Measurements from ENCODE around the gene UNC13B.
A peak's percentile ranks its signal among the peaks of the same experiment; 100 is the strongest.
"Not testable (repeated sequence)": the region's sequence is repeated elsewhere in the genome, so short reads cannot be mapped to it uniquely, and the experiment has no call there.

The UNC13B gene

DNA sequence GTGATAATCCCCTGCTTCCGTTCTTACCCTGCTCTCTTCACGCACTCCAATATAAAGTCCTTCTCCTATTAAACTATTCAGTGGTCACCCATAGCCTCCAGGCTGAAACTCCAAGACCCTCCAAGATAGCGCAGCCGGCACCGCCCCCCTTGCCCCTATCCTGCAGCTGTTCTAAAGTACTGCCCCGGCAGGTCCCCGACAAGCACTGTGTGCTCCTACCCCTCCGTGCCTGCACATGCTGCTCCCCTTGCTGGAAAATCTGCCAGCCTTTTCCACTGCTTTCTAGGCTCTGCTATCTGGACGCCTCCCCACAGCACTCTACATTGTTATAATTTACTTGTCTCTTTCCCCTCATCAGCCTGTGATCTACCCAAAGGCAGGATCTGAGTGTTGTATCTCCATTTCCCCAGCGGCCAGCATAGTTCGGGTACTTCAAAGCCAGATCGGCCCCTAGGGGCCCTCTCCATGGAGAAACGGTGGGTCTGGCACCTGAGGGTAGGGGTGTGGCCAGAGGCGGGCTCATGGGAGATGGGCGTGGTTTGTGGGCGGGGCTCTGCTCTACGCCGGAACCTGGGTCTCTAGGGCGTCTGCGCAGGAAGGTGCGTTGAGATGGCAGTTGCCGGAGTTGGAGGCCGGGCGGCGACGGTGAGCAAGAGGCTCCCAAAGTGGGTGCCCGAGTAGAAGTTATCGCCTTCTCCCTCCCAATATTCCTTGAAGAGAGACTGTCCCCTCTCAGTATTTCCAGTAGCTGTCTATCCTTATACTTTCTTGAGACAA is 244.6 kb downstream of the UNC13B start:
- Histone ChIP-seq H3K56ac (ENCODE audit: low read length) (peak overlapping the region; percentile 78), H3K23ac (ENCODE audit: low read length) (peak overlapping the region; percentile 91), H3K79me2 (ENCODE audit: control insufficient read depth, insufficient read depth, low read length) (no peaks in the 10 kb centered on the region), H3K27ac (ENCODE audit: low read depth, low read length) (no peak overlapping the region), H3K4me3 (ENCODE audit: low read length) (peak overlapping the region; percentile 28), H2BK15ac (replicated peaks; ENCODE audit: low read depth) (no peak overlapping the region), H2BK120ac (ENCODE audit: low read depth, low read length) (no peak overlapping the region), H3K4me1 (ENCODE audit: control insufficient read depth, low read depth, low read length) (peaks cover 6% of the 10 kb centered on the region), H3K79me1 (ENCODE audit: low read length) (no peaks in the 10 kb centered on the region), H4K8ac (ENCODE audit: low read depth, low read length) (no peak overlapping the region), H3K36me3 (ENCODE audit: control insufficient read depth, insufficient read depth, low read length) (no peaks in the 10 kb centered on the region), H3K9ac (ENCODE audit: low read length) (peak overlapping the region; percentile 67), H3K27me3 (ENCODE audit: insufficient read depth, low read length, poor library complexity) (no peaks in the 10 kb centered on the region), H4K5ac (ENCODE audit: low read length) (peak overlapping the region; percentile 29), H3K18ac (ENCODE audit: low read length) (no peak overlapping the region), H2BK5ac (ENCODE audit: low read length) (no peak overlapping the region), H3K4me2 (ENCODE audit: low read length) (peak overlapping the region; percentile 85), H2AK5ac (ENCODE audit: low read length) (no peak overlapping the region), H3K4ac (ENCODE audit: low read depth, low read length) (no peak overlapping the region)
- no CpG with 5 or more reads among the region's 28 CpGs for WGBS (ENCODE audit: extremely low coverage, insufficient coverage, low lambda C conversion rate)
- peak; percentile 96 for DNase-seq

DNA sequence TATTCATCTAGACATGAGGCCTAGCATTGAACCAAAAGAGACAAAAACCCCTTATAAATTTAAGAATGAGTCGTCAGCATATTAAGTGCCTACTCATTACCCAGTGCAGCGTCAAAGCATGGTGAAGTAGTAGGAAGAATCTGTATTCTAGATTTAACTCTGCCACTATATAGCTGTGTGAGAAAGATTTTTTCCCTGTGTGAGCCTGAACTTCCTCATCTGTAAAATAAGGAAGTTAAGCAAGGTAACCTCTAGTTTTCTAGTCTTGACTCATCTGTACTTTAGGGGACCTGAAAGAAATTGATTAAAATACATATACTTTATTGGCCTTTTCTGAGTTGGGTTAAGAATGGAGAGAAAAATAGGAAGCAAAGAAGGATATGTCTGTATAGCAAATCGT is 246.0 kb downstream of the UNC13B start:
- no peak overlapping the region for H3K4me3 ChIP-seq (ENCODE audit: low read length)
- no peak overlapping the region for H3K9ac ChIP-seq (ENCODE audit: low read length)
- H3K56ac ChIP-seq (ENCODE audit: low read length) = no peak overlapping the region
- no peak overlapping the region for H3K27ac ChIP-seq (ENCODE audit: low read depth, low read length)
- DNase-seq = no peak
- H3K4ac ChIP-seq (ENCODE audit: low read depth, low read length) = no peak overlapping the region
- no peak overlapping the region for H3K4me2 ChIP-seq (ENCODE audit: low read length)
- H2BK120ac ChIP-seq (ENCODE audit: low read depth, low read length) = no peak overlapping the region
- no peak overlapping the region for H2AK5ac ChIP-seq (ENCODE audit: low read length)
- no peaks in the 10 kb centered on the region for H3K79me2 ChIP-seq (ENCODE audit: control insufficient read depth, insufficient read depth, low read length)
- no peaks in the 10 kb centered on the region for H3K36me3 ChIP-seq (ENCODE audit: control insufficient read depth, insufficient read depth, low read length)
- H3K23ac ChIP-seq (ENCODE audit: low read length) = no peak overlapping the region
- H3K18ac ChIP-seq (ENCODE audit: low read length) = no peak overlapping the region
- no peak overlapping the region for H2BK15ac ChIP-seq (replicated peaks; ENCODE audit: low read depth)
- no peak overlapping the region for H2BK5ac ChIP-seq (ENCODE audit: low read length)
- no peaks in the 10 kb centered on the region for H3K79me1 ChIP-seq (ENCODE audit: low read length)
- H4K5ac ChIP-seq (ENCODE audit: low read length) = no peak overlapping the region
- H3K27me3 ChIP-seq (ENCODE audit: insufficient read depth, low read length, poor library complexity) = no peaks in the 10 kb centered on the region
- WGBS (ENCODE audit: extremely low coverage, insufficient coverage, low lambda C conversion rate) = no CpG with 5 or more reads among the region's 3 CpGs
- H3K4me1 ChIP-seq (ENCODE audit: control insufficient read depth, low read depth, low read length) = peaks cover 6% of the 10 kb centered on the region
- H4K8ac ChIP-seq (ENCODE audit: low read depth, low read length) = no peak overlapping the region

DNA sequence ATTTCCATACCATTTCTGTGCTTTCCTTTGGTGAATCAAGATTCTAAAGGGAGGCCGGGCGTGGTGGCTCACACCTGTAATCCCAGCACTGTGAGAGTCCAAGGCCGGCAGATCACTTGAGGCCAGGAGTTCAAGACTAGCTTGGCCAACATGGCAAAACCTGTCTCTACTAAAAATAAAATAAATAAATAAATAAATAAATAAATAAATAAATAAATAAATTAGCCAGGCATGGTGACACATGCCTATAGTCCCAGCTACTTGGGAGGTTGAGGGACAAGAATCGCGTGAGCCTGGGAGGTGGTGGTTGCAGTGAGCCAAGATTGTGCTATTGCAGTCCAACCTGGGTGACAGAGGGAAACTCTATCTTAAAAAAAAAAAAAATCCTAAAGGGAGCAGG is 247.6 kb downstream of the UNC13B start:
- not testable (repeated sequence) for H3K4me2 ChIP-seq (ENCODE audit: low read length); DNase-seq; H3K27ac ChIP-seq (ENCODE audit: low read depth, low read length); H3K23ac ChIP-seq (ENCODE audit: low read length); H3K79me1 ChIP-seq (ENCODE audit: low read length); H3K56ac ChIP-seq (ENCODE audit: low read length); H2BK120ac ChIP-seq (ENCODE audit: low read depth, low read length); H3K4me3 ChIP-seq (ENCODE audit: low read length); H2BK5ac ChIP-seq (ENCODE audit: low read length); H3K9ac ChIP-seq (ENCODE audit: low read length); H3K27me3 ChIP-seq (ENCODE audit: insufficient read depth, low read length, poor library complexity); H3K18ac ChIP-seq (ENCODE audit: low read length); H3K4me1 ChIP-seq (ENCODE audit: control insufficient read depth, low read depth, low read length); H3K36me3 ChIP-seq (ENCODE audit: control insufficient read depth, insufficient read depth, low read length); H3K4ac ChIP-seq (ENCODE audit: low read depth, low read length); H2BK15ac ChIP-seq (replicated peaks; ENCODE audit: low read depth); H3K79me2 ChIP-seq (ENCODE audit: control insufficient read depth, insufficient read depth, low read length); H2AK5ac ChIP-seq (ENCODE audit: low read length); H4K8ac ChIP-seq (ENCODE audit: low read depth, low read length); H4K5ac ChIP-seq (ENCODE audit: low read length)
- no CpG with 5 or more reads among the region's 5 CpGs for WGBS (ENCODE audit: extremely low coverage, insufficient coverage, low lambda C conversion rate)

DNA sequence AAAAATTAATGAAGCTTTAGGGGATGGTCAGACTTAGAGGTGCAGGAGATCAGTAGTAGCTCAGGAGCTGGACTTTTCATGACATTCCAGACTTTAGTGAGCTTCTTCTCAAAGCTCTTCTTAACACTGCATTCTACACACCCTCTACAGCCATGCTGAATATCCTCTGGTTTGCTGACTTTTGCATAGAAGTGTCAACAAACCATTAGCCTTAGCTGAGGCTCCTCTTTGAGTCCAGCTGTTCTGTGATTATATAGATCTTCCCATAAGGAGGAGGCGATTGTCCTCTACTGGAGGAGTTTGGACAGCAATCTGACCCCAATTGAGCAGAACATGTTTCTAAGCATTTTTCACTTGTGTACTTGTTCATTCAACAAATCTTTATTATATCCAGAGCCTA is 253.1 kb downstream of the UNC13B start:
- Histone ChIP-seq H2AK5ac (ENCODE audit: low read length) (no peak overlapping the region), H2BK120ac (ENCODE audit: low read depth, low read length) (no peak overlapping the region), H3K27me3 (ENCODE audit: insufficient read depth, low read length, poor library complexity) (no peaks in the 10 kb centered on the region), H3K4me2 (ENCODE audit: low read length) (no peak overlapping the region), H3K4ac (ENCODE audit: low read depth, low read length) (no peak overlapping the region), H4K5ac (ENCODE audit: low read length) (no peak overlapping the region), H3K56ac (ENCODE audit: low read length) (no peak overlapping the region), H3K4me3 (ENCODE audit: low read length) (no peak overlapping the region), H4K8ac (ENCODE audit: low read depth, low read length) (no peak overlapping the region), H3K9ac (ENCODE audit: low read length) (no peak overlapping the region), H3K18ac (ENCODE audit: low read length) (no peak overlapping the region), H2BK5ac (ENCODE audit: low read length) (no peak overlapping the region), H3K23ac (ENCODE audit: low read length) (no peak overlapping the region), H3K36me3 (ENCODE audit: control insufficient read depth, insufficient read depth, low read length) (no peaks in the 10 kb centered on the region), H3K27ac (ENCODE audit: low read depth, low read length) (no peak overlapping the region), H3K79me1 (ENCODE audit: low read length) (no peaks in the 10 kb centered on the region), H3K79me2 (ENCODE audit: control insufficient read depth, insufficient read depth, low read length) (no peaks in the 10 kb centered on the region), H2BK15ac (replicated peaks; ENCODE audit: low read depth) (no peak overlapping the region), H3K4me1 (ENCODE audit: control insufficient read depth, low read depth, low read length) (no peaks in the 10 kb centered on the region)
- no CpG with 5 or more reads among the region's 1 CpG for WGBS (ENCODE audit: extremely low coverage, insufficient coverage, low lambda C conversion rate)
- DNase-seq = no peak

DNA sequence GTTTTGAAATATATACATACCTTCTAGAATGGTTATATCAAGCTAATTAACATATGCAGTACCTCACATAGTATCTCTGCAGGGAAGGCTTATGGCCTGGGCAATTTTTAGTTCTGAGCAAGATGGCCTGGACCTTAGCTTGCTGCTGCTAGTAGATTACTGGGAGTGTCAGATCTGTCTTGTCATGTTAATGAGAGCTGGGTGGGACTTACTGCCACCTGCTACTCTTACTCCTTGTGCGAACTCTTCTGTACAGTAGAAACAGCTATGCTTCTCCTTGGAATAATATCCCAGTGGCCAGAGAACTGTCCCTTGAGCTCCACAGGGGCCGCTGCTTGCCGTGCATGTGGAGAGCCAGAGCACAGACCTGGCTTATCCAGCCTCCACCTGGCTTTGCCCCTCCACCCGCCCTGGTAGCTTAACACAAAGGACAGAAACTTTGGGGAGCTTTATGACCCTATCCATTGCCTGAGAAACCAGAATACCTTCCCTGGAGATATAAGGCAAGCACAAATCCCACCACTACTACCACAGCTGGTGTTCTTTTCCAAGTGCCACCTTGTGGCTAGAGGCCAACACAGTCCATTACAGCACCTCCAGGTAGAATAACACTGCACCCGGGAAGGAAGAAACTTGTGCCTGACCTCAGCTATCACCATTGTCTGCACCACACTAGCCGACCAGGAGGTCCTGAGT is 253.7 kb downstream of the UNC13B start:
- H2BK15ac ChIP-seq (replicated peaks; ENCODE audit: low read depth) = no peak overlapping the region
- H3K4me3 ChIP-seq (ENCODE audit: low read length) = no peak overlapping the region
- H4K5ac ChIP-seq (ENCODE audit: low read length) = no peak overlapping the region
- H2BK5ac ChIP-seq (ENCODE audit: low read length) = no peak overlapping the region
- H4K8ac ChIP-seq (ENCODE audit: low read depth, low read length) = no peak overlapping the region
- H2BK120ac ChIP-seq (ENCODE audit: low read depth, low read length) = no peak overlapping the region
- no peak overlapping the region for H3K18ac ChIP-seq (ENCODE audit: low read length)
- no peaks in the 10 kb centered on the region for H3K79me1 ChIP-seq (ENCODE audit: low read length)
- no peaks in the 10 kb centered on the region for H3K27me3 ChIP-seq (ENCODE audit: insufficient read depth, low read length, poor library complexity)
- DNase-seq = peak; percentile 64
- H3K79me2 ChIP-seq (ENCODE audit: control insufficient read depth, insufficient read depth, low read length) = no peaks in the 10 kb centered on the region
- no peak overlapping the region for H3K9ac ChIP-seq (ENCODE audit: low read length)
- H3K4me2 ChIP-seq (ENCODE audit: low read length) = no peak overlapping the region
- no peak overlapping the region for H3K27ac ChIP-seq (ENCODE audit: low read depth, low read length)
- H3K4ac ChIP-seq (ENCODE audit: low read depth, low read length) = no peak overlapping the region
- no CpG with 5 or more reads among the region's 6 CpGs for whole genome bisulfite sequencing (ENCODE audit: extremely low coverage, insufficient coverage, low lambda C conversion rate)
- no peak overlapping the region for H3K23ac ChIP-seq (ENCODE audit: low read length)
- no peaks in the 10 kb centered on the region for H3K36me3 ChIP-seq (ENCODE audit: control insufficient read depth, insufficient read depth, low read length)
- H3K56ac ChIP-seq (ENCODE audit: low read length) = no peak overlapping the region
- no peak overlapping the region for H2AK5ac ChIP-seq (ENCODE audit: low read length)
- no peaks in the 10 kb centered on the region for H3K4me1 ChIP-seq (ENCODE audit: control insufficient read depth, low read depth, low read length)

Data from mesendoderm (in vitro differentiated cells).